ENCODE results near the gene EIF4EBP3. TPM values are rescaled to one million over a fixed set of nuclear protein-coding genes. Genes with fewer than 3 reads are reported as not detected.

Gene EIF4EBP3
- total and polyA plus RNA-seq, 2 experiments from 2014 or later = 0.54 to 14.5 TPM

- Histone ChIP-seq H4K20me1 (ENCODE audit: insufficient read depth) (no peaks in the 10 kb centered on the region), H3F3A (ENCODE audit: insufficient read depth) (peaks cover 21% of the 10 kb centered on the region), H3K36me3 (ENCODE audit: low read depth) (0 out of 2 replicates have a peak, but pooled peaks cover 5% of the 10 kb centered on the region), H3K9ac (no peak overlapping the region), H3K9me2 (ENCODE audit: insufficient read depth) (no peaks in the 10 kb centered on the region), H3K9me3 (ENCODE audit: low read depth) (no peaks in the 10 kb centered on the region), H3K4me2 (ENCODE audit: unreplicated experiment) (no peak overlapping the region), H2AFZ (no peak overlapping the region), H3K27me3 (replicated peaks; ENCODE audit: insufficient read depth) (no peaks in the 10 kb centered on the region), H3K4me1 (ENCODE audit: insufficient read depth) (peaks cover 22% of the 10 kb centered on the region), H3K4me3 (no peak overlapping the region), H3K79me2 (ENCODE audit: insufficient read depth) (peaks cover 36% of the 10 kb centered on the region), H3K27ac (no peak overlapping the region)
- DNase-seq = no peak
- in situ Hi-C loops (cut with MboI) = no loop called here
- 91 to 98% methylated on average over 10 of the region's 10 CpGs for WGBS, 2 experiments (ENCODE audit: low coverage in 1 of 2, low lambda C conversion rate in 2 of 2, missing lambda C conversion rate in 2 of 2)
- no peak for TF ChIP-seq EZH2 (IDR thresholded peaks at IDR 0.05; ENCODE audit: insufficient read depth, poor library complexity, severe bottlenecking)
- no peak for TF ChIP-seq EZH2phosphoT487 (IDR thresholded peaks at IDR 0.05; ENCODE audit: insufficient read depth, low read depth)
These were observed 14.5 kb downstream of the EIF4EBP3 start for GRCh38 chr5:140561753-140562523.

GRCh38 chr5:140563596-140563995 is 16.1 kb downstream of the EIF4EBP3 start:
- Histone ChIP-seq H3K9me2 (ENCODE audit: insufficient read depth) (no peaks in the 10 kb centered on the region), H3K9ac (peak overlapping the region; percentile 85), H2AFZ (peak overlapping the region; percentile 81), H3F3A (ENCODE audit: insufficient read depth) (peaks cover 13% of the 10 kb centered on the region; the same call in 1 of the 2 replicates), H3K4me2 (ENCODE audit: unreplicated experiment) (peak overlapping the region; percentile 92), H3K27me3 (replicated peaks; ENCODE audit: insufficient read depth) (no peaks in the 10 kb centered on the region), H3K27ac (peak overlapping the region; percentile 81), H3K36me3 (ENCODE audit: low read depth) (peaks cover 8% of the 10 kb centered on the region; the same call in 1 of the 2 replicates), H3K79me2 (ENCODE audit: insufficient read depth) (peaks cover 49% of the 10 kb centered on the region), H3K9me3 (ENCODE audit: low read depth) (no peaks in the 10 kb centered on the region), H4K20me1 (ENCODE audit: insufficient read depth) (no peaks in the 10 kb centered on the region), H3K4me1 (ENCODE audit: insufficient read depth) (peaks cover 18% of the 10 kb centered on the region), H3K4me3 (peak overlapping the region; percentile 90)
- TF ChIP-seq EZH2phosphoT487 (IDR thresholded peaks at IDR 0.05; ENCODE audit: insufficient read depth, low read depth) = no peak
- no peak for TF ChIP-seq EZH2 (IDR thresholded peaks at IDR 0.05; ENCODE audit: insufficient read depth, poor library complexity, severe bottlenecking)
- in situ Hi-C loops (cut with MboI) = no loop called here
- DNase-seq = no peak
- WGBS, 2 experiments (ENCODE audit: low coverage in 1 of 2, low lambda C conversion rate in 2 of 2, missing lambda C conversion rate in 2 of 2) = 52 to 55% methylated on average over 8 of the region's 8 CpGs

DNA sequence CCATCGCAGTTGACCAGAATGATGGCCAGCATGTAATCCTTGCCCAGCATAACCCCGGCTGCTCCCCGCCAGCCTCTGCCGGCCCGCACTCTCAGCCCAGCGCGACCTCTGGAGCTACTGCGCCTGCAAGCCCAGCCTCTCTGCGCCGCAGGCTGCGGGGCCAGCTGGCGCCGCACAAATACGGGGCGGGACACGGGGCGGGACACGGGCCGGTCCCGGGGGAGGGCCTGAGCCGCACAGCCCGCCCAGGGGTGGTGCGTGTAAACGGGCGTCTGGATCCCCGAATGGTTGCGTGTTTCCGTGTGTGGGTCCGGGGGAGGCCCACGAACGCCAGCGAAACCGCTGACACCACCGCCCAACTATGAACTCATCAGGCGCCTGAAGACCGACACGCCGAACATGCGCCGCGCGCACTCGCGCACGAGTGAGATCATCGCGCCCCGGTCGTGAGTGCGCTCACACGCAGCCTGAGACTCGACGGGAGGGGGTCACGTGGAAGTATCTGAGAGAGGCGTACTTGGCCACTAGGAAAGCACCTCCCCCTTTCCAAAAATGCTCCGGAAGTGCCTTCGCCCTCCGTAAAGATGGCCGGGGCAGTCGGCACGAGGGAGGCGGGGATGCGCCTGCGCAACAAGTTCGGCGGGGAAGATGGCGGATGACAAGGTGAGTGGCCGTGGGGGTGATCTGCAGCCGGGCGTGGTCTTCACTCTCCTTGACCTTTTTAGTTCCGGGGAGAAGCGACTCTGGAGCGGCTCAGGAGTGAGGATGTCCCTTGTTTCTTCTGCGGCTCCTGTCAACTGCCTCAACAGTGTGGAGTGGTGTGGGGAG is 16.9 kb downstream of the EIF4EBP3 start, which contains the start of the genes APBB3 and SLC35A4:
APBB3 (minus strand) TSS at position 403 of the 828 bp plus-strand sequence; CDS start at position 50, 353 bp downstream.
SLC35A4 (plus strand) TSS at position 633 of the 828 bp plus-strand sequence. CDS start 2,342 bp downstream, outside the sequence.
- Histone ChIP-seq H3K4me3 (peak within 1 kb of the TSS; percentile 90), H3K9ac (peak within 1 kb of the TSS; percentile 85), H3K79me2 (ENCODE audit: insufficient read depth) (peaks cover 56% of the 10 kb centered on the region), H4K20me1 (ENCODE audit: insufficient read depth) (no peaks in the 10 kb centered on the region), H3K27ac (peak within 1 kb of the TSS; percentile 81), H3K9me2 (ENCODE audit: insufficient read depth) (no peaks in the 10 kb centered on the region), H3K4me1 (ENCODE audit: insufficient read depth) (peaks cover 18% of the 10 kb centered on the region), H3K4me2 (ENCODE audit: unreplicated experiment) (peak within 1 kb of the TSS; percentile 98), H3K27me3 (replicated peaks; ENCODE audit: insufficient read depth) (no peaks in the 10 kb centered on the region), H3K9me3 (ENCODE audit: low read depth) (no peaks in the 10 kb centered on the region), H2AFZ (peak within 1 kb of the TSS; percentile 81), H3K36me3 (ENCODE audit: low read depth) (peaks cover 8% of the 10 kb centered on the region; the same call in 1 of the 2 replicates), H3F3A (ENCODE audit: insufficient read depth) (0 out of 2 replicates have a peak, but pooled peaks cover 13% of the 10 kb centered on the region)
- 0 to 1% methylated on average over 60 to 68 of the region's 74 CpGs for WGBS, 2 experiments (ENCODE audit: low coverage in 1 of 2, low lambda C conversion rate in 2 of 2, missing lambda C conversion rate in 2 of 2)
- no peak for TF ChIP-seq EZH2 (IDR thresholded peaks at IDR 0.05; ENCODE audit: insufficient read depth, poor library complexity, severe bottlenecking)
- no peak for TF ChIP-seq EZH2phosphoT487 (IDR thresholded peaks at IDR 0.05; ENCODE audit: insufficient read depth, low read depth)
- peak; percentile 100 for DNase-seq
- in situ Hi-C loops (cut with MboI) = no loop called here

Data from GM23248 (cell line).